GM13976 (cell line): ENCODE data around the gene OTUB2.
"Not testable (repeated sequence)": the region's sequence is repeated elsewhere in the genome, so short reads cannot be mapped to it uniquely, and the experiment has no call there.

Source experiments
- DNase-seq: peaks from one replicate; pipeline ENCODE4 v3.0.0; 2012; ENCODE audit warnings: low spot score
- in situ Hi-C: fragments of 300-500 bp; cut with MboI; formaldehyde crosslinking; loops from one replicate; pipeline ENCODE4 v1.12.0; 2022; ENCODE audit warnings: low sequenced_read_pairs, mixed read lengths, inconsistent platforms; ENCODE audit not compliant: unreplicated experiment
- TF ChIP-seq, protein P1 (sequence below): IDR thresholded peaks from 2 replicates; pipeline ENCODE4 v1.5.1; 2012; ENCODE audit warnings: borderline replicate concordance, mild to moderate bottlenecking; ENCODE audit not compliant: insufficient read depth; ENCODE audit errors: extremely low read depth, missing control alignments, control extremely low read depth

The OTUB2 gene

GRCh38 chr14:94059998-94060397, 33.9 kb downstream of the OTUB2 start:
- no peak for DNase-seq
- in situ Hi-C loops = no loop called here
- TF ChIP-seq, protein P1, sequence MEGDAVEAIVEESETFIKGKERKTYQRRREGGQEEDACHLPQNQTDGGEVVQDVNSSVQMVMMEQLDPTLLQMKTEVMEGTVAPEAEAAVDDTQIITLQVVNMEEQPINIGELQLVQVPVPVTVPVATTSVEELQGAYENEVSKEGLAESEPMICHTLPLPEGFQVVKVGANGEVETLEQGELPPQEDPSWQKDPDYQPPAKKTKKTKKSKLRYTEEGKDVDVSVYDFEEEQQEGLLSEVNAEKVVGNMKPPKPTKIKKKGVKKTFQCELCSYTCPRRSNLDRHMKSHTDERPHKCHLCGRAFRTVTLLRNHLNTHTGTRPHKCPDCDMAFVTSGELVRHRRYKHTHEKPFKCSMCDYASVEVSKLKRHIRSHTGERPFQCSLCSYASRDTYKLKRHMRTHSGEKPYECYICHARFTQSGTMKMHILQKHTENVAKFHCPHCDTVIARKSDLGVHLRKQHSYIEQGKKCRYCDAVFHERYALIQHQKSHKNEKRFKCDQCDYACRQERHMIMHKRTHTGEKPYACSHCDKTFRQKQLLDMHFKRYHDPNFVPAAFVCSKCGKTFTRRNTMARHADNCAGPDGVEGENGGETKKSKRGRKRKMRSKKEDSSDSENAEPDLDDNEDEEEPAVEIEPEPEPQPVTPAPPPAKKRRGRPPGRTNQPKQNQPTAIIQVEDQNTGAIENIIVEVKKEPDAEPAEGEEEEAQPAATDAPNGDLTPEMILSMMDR = no peak

GRCh38 chr14:94062344-94062940, 36.3 kb downstream of the OTUB2 start:
- TF ChIP-seq, protein P1 = no peak
- in situ Hi-C loops = no loop called here
- no peak for DNase-seq

DNA sequence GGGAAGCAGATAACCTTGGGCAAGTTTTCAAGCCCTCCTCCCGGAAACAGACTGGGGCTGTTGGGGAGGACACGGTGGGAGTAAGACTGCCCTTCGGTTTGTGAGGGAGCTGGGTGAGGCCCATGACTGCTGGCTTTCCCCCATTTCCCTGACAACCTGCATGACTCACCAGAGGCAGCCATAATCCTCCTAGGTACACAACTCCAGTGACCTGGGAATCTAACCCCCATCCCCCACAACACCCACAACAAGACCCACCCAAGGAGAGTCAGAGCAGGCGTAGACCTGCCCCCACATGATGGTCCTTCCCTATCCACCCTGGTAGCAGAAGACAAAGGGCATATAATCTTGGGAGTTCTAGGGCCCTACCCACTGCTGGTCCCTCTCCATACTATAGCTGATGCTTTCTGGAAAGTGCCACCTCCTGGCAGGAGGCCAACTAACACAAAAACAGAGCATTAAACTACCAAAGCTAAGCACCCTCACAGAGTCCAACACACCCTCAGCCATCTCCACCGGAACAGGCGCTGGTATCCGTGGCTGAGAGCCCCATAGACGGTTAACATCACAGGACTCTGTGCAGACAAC, 40.0 kb downstream of the OTUB2 start:
- in situ Hi-C loops = no loop called here
- DNase-seq = no peak
- TF ChIP-seq, protein P1 = no peak

DNA sequence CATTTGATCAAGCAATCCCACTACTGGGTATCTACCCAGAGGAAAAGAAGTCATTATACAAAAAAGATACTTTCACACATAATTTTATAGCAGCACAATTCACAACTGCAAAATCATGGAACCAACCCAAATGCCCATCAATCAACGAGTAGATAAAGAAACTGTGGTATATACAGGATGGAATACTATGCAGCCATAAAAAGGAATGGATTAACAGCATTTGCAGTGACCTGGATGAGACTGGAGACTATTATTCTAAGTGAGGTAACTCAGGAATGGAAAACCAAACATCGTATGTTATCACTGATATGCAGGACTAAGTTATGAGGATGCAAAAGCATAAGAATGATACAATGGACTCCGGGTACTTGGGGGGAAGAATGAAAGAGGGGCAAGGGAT, 45.9 kb downstream of the OTUB2 start:
- DNase-seq, in situ Hi-C loops: not testable (repeated sequence)

DNA sequence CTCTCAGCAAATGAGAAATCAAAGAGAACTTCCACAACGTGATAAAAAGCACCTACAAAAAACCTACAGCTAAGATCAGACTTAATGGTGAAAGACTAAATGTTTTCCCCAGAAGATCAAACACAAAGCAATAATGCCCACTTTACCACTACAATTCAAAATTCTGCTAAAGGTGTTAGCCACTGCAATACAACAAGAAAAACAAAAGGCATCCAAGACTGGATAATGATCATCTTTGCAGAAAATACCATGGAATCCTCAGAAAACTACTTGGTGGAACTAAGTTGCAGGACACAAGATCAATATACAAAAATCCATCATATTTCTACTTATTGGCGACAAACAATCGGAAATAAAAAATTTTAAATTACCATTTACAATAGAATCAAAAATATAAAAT, 48.4 kb downstream of the OTUB2 start:
- DNase-seq = no peak
- TF ChIP-seq, protein P1 = no peak
- in situ Hi-C loops = no loop called here

DNA sequence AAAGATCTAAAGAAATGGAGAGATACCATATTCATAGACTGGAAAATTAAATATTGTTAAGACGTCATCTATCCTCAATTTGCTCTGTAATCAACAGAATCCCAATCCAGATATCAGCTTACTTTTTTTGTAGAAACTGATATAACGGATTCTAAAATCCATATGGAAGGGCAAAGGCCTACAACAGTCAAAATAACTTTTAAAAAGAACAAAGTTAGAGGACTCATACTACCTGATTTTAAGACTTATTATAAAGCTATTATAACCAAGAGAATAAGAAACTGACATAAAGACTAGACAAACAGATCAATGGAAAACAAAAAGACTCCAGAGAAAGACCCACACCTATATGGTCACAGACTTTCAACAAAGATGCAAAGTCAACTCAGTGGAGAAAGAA, 48.9 kb downstream of the OTUB2 start:
- TF ChIP-seq, protein P1 = no peak
- in situ Hi-C loops = no loop called here

DNA sequence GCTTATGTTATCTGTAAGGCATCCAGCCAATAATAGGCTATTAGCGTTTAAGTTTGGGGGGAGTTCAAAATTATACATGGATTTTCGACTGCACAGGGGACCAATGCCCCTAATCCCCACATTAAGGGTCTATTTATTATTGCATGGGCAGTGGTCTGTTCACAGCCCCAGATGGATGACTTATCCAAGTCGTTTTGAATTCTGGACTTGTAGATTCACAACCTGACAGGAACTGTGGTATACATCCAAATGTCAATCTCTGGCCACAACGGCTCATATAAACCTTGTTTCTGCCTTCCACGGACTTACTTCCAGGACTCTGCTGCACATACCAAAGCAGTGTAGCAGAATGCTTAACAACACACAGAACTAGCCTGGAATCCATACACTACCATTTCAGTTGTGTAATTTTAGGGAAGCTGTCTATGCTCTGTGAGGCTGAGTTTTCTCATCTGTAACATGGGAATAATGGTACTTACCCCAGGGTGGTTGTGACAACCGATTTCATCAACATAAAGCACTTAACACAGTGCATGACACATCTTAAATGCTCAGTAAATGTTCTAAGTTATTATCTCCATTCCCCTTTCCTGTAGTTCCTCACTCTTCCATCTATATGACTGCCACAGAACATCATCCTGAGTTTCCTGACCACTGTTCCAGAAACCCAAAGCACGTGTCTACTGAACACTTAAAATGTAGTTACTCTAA, 51.1 kb downstream of the OTUB2 start:
- TF ChIP-seq, protein P1 = no peak
- in situ Hi-C loops = no loop called here
- no peak for DNase-seq

More for the DNA sequence above, 48.9 kb downstream of the OTUB2 start:
- DNase-seq = no peak
